Kidney epithelial cell (primary cell): ENCODE measurements around the gene POLR2F. TPM values are rescaled to one million over a fixed set of nuclear protein-coding genes. Genes with fewer than 3 reads are reported as not detected.

Experiments used
- DNase-seq: peaks from one replicate; pipeline ENCODE4 v3.0.0-alpha.2; 2010; ENCODE audit warnings: low read depth
- H3K27me3 ChIP-seq: 2 replicates; pipeline ENCODE4 v1.6.0; 2011; ENCODE audit warnings: low read length; ENCODE audit not compliant: control insufficient read depth, insufficient read depth
- H3K36me3 ChIP-seq: 2 replicates; pipeline ENCODE4 v1.5.1; 2011; ENCODE audit warnings: low read length; ENCODE audit not compliant: control insufficient read depth, insufficient read depth
- H3K4me3 ChIP-seq: 2 replicates; pipeline ENCODE4 v1.5.1; 2011; ENCODE audit warnings: low read depth, mild to moderate bottlenecking, control low read depth, low read length
- total RNA-seq: library from RNA; depleted of rRNA; stranded (reverse); fragments of >200 nt; gene quantifications from 2 replicates; pipeline ENCODE4 v1.2.3, GENCODE V29; 2015
- TF ChIP-seq, protein P1 (sequence below): IDR thresholded peaks from 2 replicates; pipeline ENCODE4 v1.5.1; 2011; ENCODE audit warnings: mild to moderate bottlenecking, moderate library complexity, low read length, control low read depth, inconsistent platforms; ENCODE audit not compliant: insufficient read depth, poor library complexity, severe bottlenecking

POLR2F gene
- total RNA-seq, 1 donor from 2014 or later, result 79.8 TPM

GRCh38 chr22:37985050-37985585 lies 31.6 kb downstream of the POLR2F start:
- TF ChIP-seq, protein P1, sequence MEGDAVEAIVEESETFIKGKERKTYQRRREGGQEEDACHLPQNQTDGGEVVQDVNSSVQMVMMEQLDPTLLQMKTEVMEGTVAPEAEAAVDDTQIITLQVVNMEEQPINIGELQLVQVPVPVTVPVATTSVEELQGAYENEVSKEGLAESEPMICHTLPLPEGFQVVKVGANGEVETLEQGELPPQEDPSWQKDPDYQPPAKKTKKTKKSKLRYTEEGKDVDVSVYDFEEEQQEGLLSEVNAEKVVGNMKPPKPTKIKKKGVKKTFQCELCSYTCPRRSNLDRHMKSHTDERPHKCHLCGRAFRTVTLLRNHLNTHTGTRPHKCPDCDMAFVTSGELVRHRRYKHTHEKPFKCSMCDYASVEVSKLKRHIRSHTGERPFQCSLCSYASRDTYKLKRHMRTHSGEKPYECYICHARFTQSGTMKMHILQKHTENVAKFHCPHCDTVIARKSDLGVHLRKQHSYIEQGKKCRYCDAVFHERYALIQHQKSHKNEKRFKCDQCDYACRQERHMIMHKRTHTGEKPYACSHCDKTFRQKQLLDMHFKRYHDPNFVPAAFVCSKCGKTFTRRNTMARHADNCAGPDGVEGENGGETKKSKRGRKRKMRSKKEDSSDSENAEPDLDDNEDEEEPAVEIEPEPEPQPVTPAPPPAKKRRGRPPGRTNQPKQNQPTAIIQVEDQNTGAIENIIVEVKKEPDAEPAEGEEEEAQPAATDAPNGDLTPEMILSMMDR, result no peak
- no peak for DNase-seq
- no peaks in the 10 kb centered on the region for H3K36me3 ChIP-seq
- H3K27me3 ChIP-seq, result peaks cover 29% of the 10 kb centered on the region
- H3K4me3 ChIP-seq, result no peak overlapping the region

- Histone ChIP-seq H3K36me3 (no peaks in the 10 kb centered on the region), H3K27me3 (peaks cover 29% of the 10 kb centered on the region), H3K4me3 (no peak overlapping the region)
- DNase-seq, result no peak
- TF ChIP-seq, protein P1, result no peak
Observed at GRCh38 chr22:37985751-37986281, 32.3 kb downstream of the POLR2F start.

DNA sequence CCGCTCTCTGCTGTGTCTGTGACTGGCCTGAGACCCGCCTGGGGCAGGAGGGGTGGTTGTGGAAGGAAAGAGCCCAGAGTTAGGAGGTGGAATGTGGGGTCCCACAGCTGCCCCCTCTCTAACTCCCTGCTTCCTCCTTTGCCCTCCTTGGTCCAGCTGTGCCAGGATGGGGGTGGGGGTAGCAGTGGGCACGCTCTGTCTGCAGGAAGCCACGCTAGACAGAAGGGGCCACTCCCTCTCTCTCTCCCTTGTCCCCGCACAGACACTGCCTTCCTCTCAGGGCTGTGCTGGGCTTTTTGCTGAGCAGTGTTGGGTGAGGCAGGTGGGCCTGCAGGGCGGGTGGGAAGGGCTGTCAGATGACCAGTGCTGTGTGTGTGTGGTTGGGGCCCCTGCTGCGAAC lies 32.9 kb downstream of the POLR2F start:
- Histone ChIP-seq H3K27me3 (peaks cover 29% of the 10 kb centered on the region), H3K36me3 (no peaks in the 10 kb centered on the region), H3K4me3 (no peak overlapping the region)
- DNase-seq, result no peak
- TF ChIP-seq, protein P1, result no peak

- Histone ChIP-seq H3K4me3 (no peak overlapping the region), H3K36me3 (no peaks in the 10 kb centered on the region), H3K27me3 (peaks cover 10% of the 10 kb centered on the region)
- no peak for DNase-seq
- TF ChIP-seq, protein P1, result no peak
Observed at GRCh38 chr22:37989146-37990045, 35.9 kb downstream of the POLR2F start.

DNA sequence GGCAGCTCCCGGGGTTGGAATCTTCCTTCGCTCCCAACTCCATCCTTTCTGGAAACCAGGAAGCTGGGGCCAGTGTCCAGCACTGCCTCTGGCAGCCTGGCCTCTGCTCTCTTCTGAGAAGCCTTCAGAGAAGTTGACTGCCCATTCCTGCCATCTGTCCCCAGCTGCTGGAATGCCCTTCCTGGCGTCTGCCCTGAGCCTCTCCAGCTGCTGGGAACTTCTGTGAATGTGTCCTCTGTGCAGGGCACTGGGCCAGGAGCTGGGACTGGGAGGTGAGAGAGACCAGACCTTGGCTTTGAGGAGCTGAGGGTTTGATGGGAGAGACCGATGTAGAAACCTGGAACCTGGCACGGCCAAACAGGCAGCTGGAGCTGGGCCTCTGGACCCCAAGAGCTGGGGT lies 36.8 kb downstream of the POLR2F start:
- Histone ChIP-seq H3K4me3 (no peak overlapping the region), H3K36me3 (no peaks in the 10 kb centered on the region), H3K27me3 (peaks cover 3% of the 10 kb centered on the region)
- TF ChIP-seq, protein P1, result no peak
- DNase-seq, result no peak
